HCT116 (cell line): ENCODE results near the gene MOB4. TPM values are rescaled to one million over a fixed set of nuclear protein-coding genes. Genes with fewer than 3 reads are reported as not detected.

ENCODE experiments used
- ATAC-seq: fragments of 200-7000 bp; cut with Tn5 transposase; 2 replicates; pipeline ENCODE4 v1.9.1; 2020; ENCODE audit warnings: mild to moderate bottlenecking, moderate library complexity
- BruUV-seq: library from RNA; stranded (reverse); fragments of 400-500 nt; replicated peaks from 2 replicates; lab custom pipeline; 2021; lab: Mats Ljungman, UMichigan
- CTCF ChIA-PET: fragments of 300-600 bp; sonication (Branson Sonifier 250); formaldehyde crosslinking; loops from one replicate; lab custom pipeline; 2021; ENCODE audit warnings: antibody characterized with exemption; lab: Charles Lee
- POLR2A ChIA-PET: fragments of 300-600, 350-600 bp; sonication (Branson Sonifier 250); formaldehyde crosslinking; loops from one replicate; lab custom pipeline; 2021; ENCODE audit warnings: antibody characterized with exemption; lab: Charles Lee
- RAD21 ChIA-PET, 2 experiments: fragments of 300-600 bp; sonication (Branson Sonifier 250); formaldehyde crosslinking; loops; one replicate each; lab custom pipeline; 2023; ENCODE audit warnings: low total read pairs in 2 of 2; ENCODE audit not compliant: uncharacterized antibody in 2 of 2, unreplicated experiment in 2 of 2, low non-redundant PET in 1 of 2; lab: Charles Lee
- DNase-seq: peaks from one replicate; pipeline ENCODE4 v3.0.0-alpha.2; 2010; ENCODE audit warnings: low read depth, low spot score
- H2AFZ ChIP-seq: fragments of 200-600 bp; shearing (Covaris generic), sonication (generic); 2 replicates; pipeline ENCODE4 v1.6.1; 2017; ENCODE audit warnings: low read depth, mixed run types, mixed read lengths, antibody characterized with exemption, low read length; ENCODE audit not compliant: poor library complexity, severe bottlenecking
- H3K27ac ChIP-seq: 2 replicates; pipeline ENCODE4 v1.5.1; 2012; ENCODE audit warnings: low read depth, low read length
- H3K27me3 ChIP-seq: fragments of 200-600 bp; sonication (generic); 2 replicates; pipeline ENCODE4 v1.6.1; 2016; ENCODE audit warnings: mixed run types, low read length, mixed read lengths; ENCODE audit not compliant: insufficient read depth
- H3K36me3 ChIP-seq, 2 experiments: fragments of 200-500 bp in 1 of 2; fragments of 200-600 bp in 1 of 2; sonication (Bioruptor generic) in 1 of 2; sonication (generic) in 1 of 2; 2 replicates each; pipeline versions ENCODE4 v1.5.1 to v1.6.1; 2014 to 2016; ENCODE audit warnings: low read length in 2 of 2, inconsistent platforms in 1 of 2, mixed read lengths in 1 of 2, mixed run types in 1 of 2; ENCODE audit not compliant: insufficient read depth in 2 of 2, control insufficient read depth in 1 of 2
- H3K4me1 ChIP-seq, 2 experiments: fragments of 200-600 bp in 1 of 2; sonication (generic) in 1 of 2; 2 replicates each; pipeline versions ENCODE4 v1.5.1 to v1.6.1; 2012 to 2017; ENCODE audit warnings: low read length in 2 of 2, inconsistent platforms in 1 of 2, mild to moderate bottlenecking in 1 of 2, mixed read lengths in 1 of 2, mixed run types in 1 of 2, moderate library complexity in 1 of 2; ENCODE audit not compliant: insufficient read depth in 2 of 2, control insufficient read depth in 1 of 2
- H3K4me2 ChIP-seq: fragments of 200-600 bp; sonication (generic); 2 replicates; pipeline ENCODE4 v1.6.1; 2017; ENCODE audit warnings: mixed run types, low read length, mixed read lengths
- H3K4me3 ChIP-seq, 2 experiments: fragments of 200-600 bp in 1 of 2; sonication (generic) in 1 of 2; replicated peaks in 1 of 2; 2 replicates each; pipeline ENCODE4 v1.5.1; 2011 to 2016; ENCODE audit warnings: low read length in 2 of 2, control low read depth in 1 of 2, low read depth in 1 of 2, mild to moderate bottlenecking in 1 of 2, mixed read lengths in 1 of 2, mixed run types in 1 of 2
- H3K79me2 ChIP-seq: fragments of 200-600 bp; sonication (generic); 2 replicates; pipeline ENCODE4 v1.6.1; 2017; ENCODE audit warnings: mild to moderate bottlenecking, mixed run types, low read length, moderate library complexity, mixed read lengths; ENCODE audit not compliant: insufficient read depth
- H3K9ac ChIP-seq: fragments of 200-600 bp; sonication (generic); 2 replicates; pipeline ENCODE4 v1.6.1; 2016; ENCODE audit warnings: low read length, mixed read lengths
- H3K9me2 ChIP-seq: fragments of 200-600 bp; sonication (generic), shearing (Covaris generic); 2 replicates; pipeline ENCODE4 v1.6.1; 2017; ENCODE audit warnings: mixed run types, mild to moderate bottlenecking, moderate library complexity; ENCODE audit not compliant: insufficient read depth
- H3K9me3 ChIP-seq, 2 experiments: fragments of 200-500 bp in 1 of 2; fragments of 200-600 bp in 1 of 2; sonication (Bioruptor generic) in 1 of 2; sonication (generic) in 1 of 2; 2 replicates each; pipeline ENCODE4 v1.6.1; 2014 to 2017; ENCODE audit warnings: low read length in 2 of 2, mixed read lengths in 2 of 2, inconsistent platforms in 1 of 2, low read depth in 1 of 2, mild to moderate bottlenecking in 1 of 2, mixed run types in 1 of 2, moderate library complexity in 1 of 2; ENCODE audit not compliant: control insufficient read depth in 1 of 2, insufficient read depth in 1 of 2
- H4K20me1 ChIP-seq: fragments of 200-600 bp; sonication (generic), shearing (Covaris generic); 2 replicates; pipeline ENCODE4 v1.6.1; 2017; ENCODE audit warnings: mixed run types, mild to moderate bottlenecking, moderate library complexity; ENCODE audit not compliant: insufficient read depth
- EGR1 ChIP-seq: IDR thresholded peaks from 2 replicates; pipeline ENCODE4 v1.6.1; 2012; ENCODE audit warnings: low read depth
- ELF1 ChIP-seq: IDR thresholded peaks from 2 replicates; pipeline ENCODE4 v1.6.1; 2012; ENCODE audit warnings: low read depth, borderline replicate concordance
- FOSL1 ChIP-seq: IDR thresholded peaks from 2 replicates; pipeline ENCODE4 v1.6.1; 2012; ENCODE audit warnings: low read depth
- JUND ChIP-seq: IDR thresholded peaks from 2 replicates; pipeline ENCODE4 v1.6.1; 2012
- POLR2AphosphoS5 ChIP-seq: IDR thresholded peaks from 2 replicates; pipeline ENCODE4 v1.6.1; 2011; ENCODE audit warnings: mild to moderate bottlenecking, low read depth, low read length, moderate library complexity
- RAD21 ChIP-seq: IDR thresholded peaks from 2 replicates; pipeline ENCODE4 v1.6.1; 2012; ENCODE audit warnings: low read depth, mild to moderate bottlenecking
- SIN3A ChIP-seq: IDR thresholded peaks from 2 replicates; pipeline ENCODE4 v1.6.1; 2012; ENCODE audit warnings: low read depth
- SRF ChIP-seq: IDR thresholded peaks from 2 replicates; pipeline ENCODE4 v1.6.1; 2012; ENCODE audit warnings: low read depth
- intact Hi-C: fragments of 100-400 bp; cut with micrococcal nuclease; formaldehyde crosslinking; loops from 2 replicates; pipeline ENCODE4 v1.10.0; 2022
- total RNA-seq: library from RNA; stranded (reverse); gene quantifications from one replicate; pipeline ENCODE4 v1.2.1, GENCODE V29; 2021; ENCODE audit not compliant: unreplicated experiment
- TF ChIP-seq, protein P1 (sequence below), 3 experiments: fragments of 200-600 bp in 1 of 3; sonication (generic) in 1 of 3; IDR thresholded peaks in 2 of 3; conservative IDR thresholded peaks in 1 of 3; 2 replicates each; pipeline ENCODE4 v1.5.1; 2012 to 2017; ENCODE audit warnings: low read depth in 2 of 3, low read length in 2 of 3, antibody characterized with exemption in 1 of 3, borderline replicate concordance in 1 of 3, control low read depth in 1 of 3, mild to moderate bottlenecking in 1 of 3, mixed read lengths in 1 of 3, mixed run types in 1 of 3, moderate library complexity in 1 of 3; ENCODE audit not compliant: insufficient read depth in 1 of 3
- TF ChIP-seq, protein P2 (sequence below): IDR thresholded peaks from 2 replicates; pipeline ENCODE4 v1.6.1; 2012

Gene MOB4
- total RNA-seq, 1 experiment from 2014 or later: 24.4 TPM

DNA sequence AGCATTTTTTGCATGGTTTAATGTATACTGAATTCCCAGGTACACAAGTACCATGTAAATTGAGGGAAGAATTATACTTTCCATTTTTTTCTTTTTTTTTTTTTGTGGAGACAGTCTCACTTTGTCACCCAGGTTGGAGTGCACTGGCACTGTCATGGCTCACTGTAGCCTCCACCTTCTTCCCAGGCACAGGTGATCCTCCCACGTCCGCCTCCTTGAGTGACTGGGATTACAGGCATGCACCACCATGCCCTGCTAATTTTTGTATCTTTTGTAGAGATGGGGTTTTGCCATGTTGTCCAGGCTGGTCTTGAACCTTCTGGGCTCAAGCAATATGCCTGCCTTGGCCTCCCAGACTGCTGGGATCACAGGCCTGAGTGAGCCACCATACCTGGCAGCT is 11.9 kb upstream of the MOB4 start:
- Histone ChIP-seq H3K4me1 (peaks cover 0 to 12% of the 10 kb centered on the region in 2 experiments; a peak in 2 of 4 replicates), H3K9ac (no peak overlapping the region), H3K9me3 (no peaks in the 10 kb centered on the region), H3K79me2 (peaks cover 53% of the 10 kb centered on the region), H3K36me3 (peaks cover 11 to 46% of the 10 kb centered on the region in 2 experiments; a peak in 2 of 4 replicates), H4K20me1 (peaks cover 22% of the 10 kb centered on the region; the same call in 1 of the 2 replicates), H3K4me3 (no peak overlapping the region), H3K4me2 (no peak overlapping the region), H3K27me3 (no peaks in the 10 kb centered on the region), H3K27ac (no peak overlapping the region), H2AFZ (no peak overlapping the region), H3K9me2 (no peaks in the 10 kb centered on the region)
- CTCF ChIA-PET: no interaction called here
- TF ChIP-seq ELF1 (no peak), SIN3A (no peak), SRF (no peak), FOSL1 (no peak), EGR1 (no peak)
- TF ChIP-seq, protein P1, sequence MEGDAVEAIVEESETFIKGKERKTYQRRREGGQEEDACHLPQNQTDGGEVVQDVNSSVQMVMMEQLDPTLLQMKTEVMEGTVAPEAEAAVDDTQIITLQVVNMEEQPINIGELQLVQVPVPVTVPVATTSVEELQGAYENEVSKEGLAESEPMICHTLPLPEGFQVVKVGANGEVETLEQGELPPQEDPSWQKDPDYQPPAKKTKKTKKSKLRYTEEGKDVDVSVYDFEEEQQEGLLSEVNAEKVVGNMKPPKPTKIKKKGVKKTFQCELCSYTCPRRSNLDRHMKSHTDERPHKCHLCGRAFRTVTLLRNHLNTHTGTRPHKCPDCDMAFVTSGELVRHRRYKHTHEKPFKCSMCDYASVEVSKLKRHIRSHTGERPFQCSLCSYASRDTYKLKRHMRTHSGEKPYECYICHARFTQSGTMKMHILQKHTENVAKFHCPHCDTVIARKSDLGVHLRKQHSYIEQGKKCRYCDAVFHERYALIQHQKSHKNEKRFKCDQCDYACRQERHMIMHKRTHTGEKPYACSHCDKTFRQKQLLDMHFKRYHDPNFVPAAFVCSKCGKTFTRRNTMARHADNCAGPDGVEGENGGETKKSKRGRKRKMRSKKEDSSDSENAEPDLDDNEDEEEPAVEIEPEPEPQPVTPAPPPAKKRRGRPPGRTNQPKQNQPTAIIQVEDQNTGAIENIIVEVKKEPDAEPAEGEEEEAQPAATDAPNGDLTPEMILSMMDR (IDR thresholded peaks at IDR 0.05 in 2 of 3, conservative IDR thresholded peaks at IDR 0.05 in 1 of 3; ENCODE audit: borderline replicate concordance in 1 of 3, insufficient read depth in 1 of 3, low read depth in 2 of 3, low read length in 2 of 3): no peak
- POLR2A ChIA-PET: interaction anchor here (0.8 to 2.1 kb wide), 3 partner anchors 9 to 12 kb away, joined by 4 to 8 read pairs (median 6); partner anchors contain the start of gene MOB4
- BruUV-seq: no TSS peak
- intact Hi-C loops: loop anchor here (10.0 kb wide), 1 partner anchor 201 kb away; the partner anchor contains the start of gene MARS2
- ATAC-seq (no peak), DNase-seq (no peak)
- RAD21 ChIA-PET: no interaction called here

DNA sequence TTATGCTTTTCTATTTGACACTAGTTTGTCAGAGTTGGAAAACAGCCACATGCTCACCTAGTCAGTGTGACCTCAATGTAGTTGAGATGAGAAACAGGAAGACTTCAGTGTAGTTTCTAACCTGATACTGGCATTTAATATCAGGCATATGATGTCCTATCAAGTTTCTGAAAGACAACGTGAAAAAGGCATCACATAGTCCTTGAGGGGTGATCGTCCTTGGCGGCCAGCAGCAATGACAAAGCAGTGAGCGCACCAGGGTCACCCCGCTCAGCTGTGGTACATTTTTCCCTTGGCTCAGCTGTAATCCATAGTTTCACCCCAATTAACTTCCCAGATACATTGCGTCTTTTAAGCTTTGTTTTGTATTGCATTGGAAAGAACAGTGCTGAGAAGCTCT is 11.4 kb upstream of the MOB4 start:
- Histone ChIP-seq H3K4me3 (no peak overlapping the region), H2AFZ (no peak overlapping the region), H4K20me1 (peaks cover 22% of the 10 kb centered on the region; the same call in 1 of the 2 replicates), H3K9me2 (no peaks in the 10 kb centered on the region), H3K79me2 (peaks cover 48% of the 10 kb centered on the region), H3K9me3 (no peaks in the 10 kb centered on the region), H3K27ac (no peak overlapping the region), H3K36me3 (peaks cover 11 to 43% of the 10 kb centered on the region in 2 experiments; a peak in 2 of 4 replicates), H3K9ac (no peak overlapping the region), H3K4me1 (peaks cover 0 to 12% of the 10 kb centered on the region in 2 experiments; a peak in 2 of 4 replicates), H3K27me3 (no peaks in the 10 kb centered on the region), H3K4me2 (no peak overlapping the region)
- no TSS peak for BruUV-seq
- no peak for DNase-seq
- ChIA-PET RAD21 (no interaction called here), POLR2A (interaction anchor here (1.7 kb wide), 1 partner anchor 11 kb away, joined by 6 read pairs; the partner anchor contains the start of gene MOB4), CTCF (no interaction called here)
- intact Hi-C loops: loop anchor here (10.0 kb wide), 1 partner anchor 200 kb away; the partner anchor contains the start of gene MARS2
- ATAC-seq: no peak
- TF ChIP-seq SIN3A: no peak
- no peak for TF ChIP-seq JUND
- no peak for TF ChIP-seq RAD21
- no peak for TF ChIP-seq FOSL1
- no peak for TF ChIP-seq EGR1
- TF ChIP-seq, protein P1 (IDR thresholded peaks at IDR 0.05 in 2 of 3, conservative IDR thresholded peaks at IDR 0.05 in 1 of 3; ENCODE audit: borderline replicate concordance in 1 of 3, insufficient read depth in 1 of 3, low read depth in 2 of 3, low read length in 2 of 3): no peak
- TF ChIP-seq, protein P2, sequence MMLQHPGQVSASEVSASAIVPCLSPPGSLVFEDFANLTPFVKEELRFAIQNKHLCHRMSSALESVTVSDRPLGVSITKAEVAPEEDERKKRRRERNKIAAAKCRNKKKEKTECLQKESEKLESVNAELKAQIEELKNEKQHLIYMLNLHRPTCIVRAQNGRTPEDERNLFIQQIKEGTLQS: no peak
- no peak; the same call in 1 of the 2 replicates for TF ChIP-seq POLR2AphosphoS5
